Transverse colon (tissue), 4 donors: ENCODE results near the gene CELF6.

Experiments used
- POLR2A ChIP-seq: fragments of 450-650 bp; IDR thresholded peaks from one replicate; pipeline ENCODE4 v1.6.1; 2016; ENCODE audit warnings: antibody characterized with exemption, mild to moderate bottlenecking, moderate library complexity
- POLR2AphosphoS5 ChIP-seq, 3 donors: sonication (generic); formaldehyde crosslinking; IDR thresholded peaks; one replicate each; pipeline ENCODE4 v1.6.1; 2016; ENCODE audit warnings: antibody characterized with exemption in 3 of 3
- TF ChIP-seq, protein P1 (sequence below), 5 experiments: fragments of 200-600 bp in 3 of 5; fragments of 450-650 bp in 2 of 5; sonication (generic) in 3 of 5; IDR thresholded peaks; 1 replicate in 2 of 5; 2 replicates in 3 of 5; pipeline ENCODE4 v1.5.1; 2016 to 2017; ENCODE audit warnings: antibody characterized with exemption in 5 of 5, inconsistent platforms in 3 of 5, mild to moderate bottlenecking in 2 of 5, moderate library complexity in 1 of 5

DNA sequence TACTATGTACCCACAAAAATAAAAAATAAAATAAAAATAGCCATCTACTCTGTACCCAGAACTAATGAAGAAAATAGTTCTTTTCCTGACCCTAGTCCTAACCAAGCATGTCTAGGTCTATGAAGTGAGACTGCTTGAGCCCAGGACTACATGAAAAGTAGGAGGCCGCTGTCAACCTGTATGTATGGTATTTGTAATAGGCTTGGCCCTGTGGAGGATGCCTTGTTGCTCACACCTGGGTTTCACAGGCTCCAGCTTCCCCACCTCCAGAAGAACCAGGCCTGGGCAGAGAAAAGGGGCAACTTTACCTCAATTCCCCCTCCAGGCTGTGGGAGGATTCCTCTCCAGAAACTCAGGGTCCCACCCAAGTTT, 82.1 kb downstream of the CELF6 start:
- TF ChIP-seq POLR2AphosphoS5 (IDR thresholded peaks at IDR 0.05) = no peak
- TF ChIP-seq, protein P1, sequence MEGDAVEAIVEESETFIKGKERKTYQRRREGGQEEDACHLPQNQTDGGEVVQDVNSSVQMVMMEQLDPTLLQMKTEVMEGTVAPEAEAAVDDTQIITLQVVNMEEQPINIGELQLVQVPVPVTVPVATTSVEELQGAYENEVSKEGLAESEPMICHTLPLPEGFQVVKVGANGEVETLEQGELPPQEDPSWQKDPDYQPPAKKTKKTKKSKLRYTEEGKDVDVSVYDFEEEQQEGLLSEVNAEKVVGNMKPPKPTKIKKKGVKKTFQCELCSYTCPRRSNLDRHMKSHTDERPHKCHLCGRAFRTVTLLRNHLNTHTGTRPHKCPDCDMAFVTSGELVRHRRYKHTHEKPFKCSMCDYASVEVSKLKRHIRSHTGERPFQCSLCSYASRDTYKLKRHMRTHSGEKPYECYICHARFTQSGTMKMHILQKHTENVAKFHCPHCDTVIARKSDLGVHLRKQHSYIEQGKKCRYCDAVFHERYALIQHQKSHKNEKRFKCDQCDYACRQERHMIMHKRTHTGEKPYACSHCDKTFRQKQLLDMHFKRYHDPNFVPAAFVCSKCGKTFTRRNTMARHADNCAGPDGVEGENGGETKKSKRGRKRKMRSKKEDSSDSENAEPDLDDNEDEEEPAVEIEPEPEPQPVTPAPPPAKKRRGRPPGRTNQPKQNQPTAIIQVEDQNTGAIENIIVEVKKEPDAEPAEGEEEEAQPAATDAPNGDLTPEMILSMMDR (IDR thresholded peaks at IDR 0.05) = no peak
- TF ChIP-seq POLR2A = no peak
